Astrocyte (in vitro differentiated cells and primary cell): ENCODE data around the gene DENND1B. TPM values are rescaled to one million over a fixed set of nuclear protein-coding genes. Genes with fewer than 3 reads are reported as not detected.

Experiments
- DNase-seq: peaks from one replicate; pipeline ENCODE4 v3.0.0-alpha.2; 2010; ENCODE audit warnings: low read depth
- FAIRE-seq: peaks from 2 replicates; lab custom pipeline; 2011; peaks lifted over from hg19 to GRCh38; lab: Jason Lieb, UNC
- H2AFZ ChIP-seq: 2 replicates; pipeline ENCODE4 v1.6.0; 2012; ENCODE audit warnings: low read depth, low read length, inconsistent platforms
- H3K27ac ChIP-seq: 2 replicates; pipeline ENCODE4 v1.5.1; 2011; ENCODE audit warnings: low read depth, low read length, inconsistent platforms
- H3K27me3 ChIP-seq: 2 replicates; pipeline ENCODE4 v1.6.0; 2011; ENCODE audit warnings: low read length, inconsistent platforms; ENCODE audit not compliant: insufficient read depth
- H3K36me3 ChIP-seq: 2 replicates; pipeline ENCODE4 v1.5.1; 2011; ENCODE audit warnings: low read length, inconsistent platforms; ENCODE audit not compliant: insufficient read depth
- H3K4me1 ChIP-seq: 2 replicates; pipeline ENCODE4 v1.5.1; 2011; ENCODE audit warnings: low read length, inconsistent platforms; ENCODE audit not compliant: insufficient read depth
- H3K4me2 ChIP-seq: 2 replicates; pipeline ENCODE4 v1.6.0; 2012; ENCODE audit warnings: low read length, inconsistent platforms
- H3K4me3 ChIP-seq: 2 replicates; pipeline ENCODE4 v1.5.1; 2011; ENCODE audit warnings: low read depth, mild to moderate bottlenecking, low read length, inconsistent platforms; ENCODE audit not compliant: insufficient read depth
- H3K79me2 ChIP-seq: 2 replicates; pipeline ENCODE4 v1.6.0; 2012; ENCODE audit warnings: mild to moderate bottlenecking, low read length, inconsistent platforms; ENCODE audit not compliant: insufficient read depth
- H3K9ac ChIP-seq: 2 replicates; pipeline ENCODE4 v1.6.0; 2012; ENCODE audit warnings: mild to moderate bottlenecking, low read length, inconsistent platforms
- H3K9me3 ChIP-seq: 2 replicates; pipeline ENCODE4 v1.5.1; 2012; ENCODE audit warnings: low read depth, mild to moderate bottlenecking, low read length, inconsistent platforms; ENCODE audit not compliant: insufficient read depth
- H4K20me1 ChIP-seq: 2 replicates; pipeline ENCODE4 v1.6.0; 2012; ENCODE audit warnings: low read length, inconsistent platforms; ENCODE audit not compliant: insufficient read depth
- H3K27ac Mint-ChIP-seq: one replicate; pipeline ENCODE4 v1.8.0; 2021; ENCODE audit warnings: mild to moderate bottlenecking, mixed read lengths; ENCODE audit not compliant: unreplicated experiment
- H3K27me3 Mint-ChIP-seq: one replicate; pipeline ENCODE4 v1.8.0; 2021; ENCODE audit warnings: low read depth, mixed read lengths; ENCODE audit not compliant: unreplicated experiment
- H3K36me3 Mint-ChIP-seq: one replicate; pipeline ENCODE4 v1.8.0; 2021; ENCODE audit warnings: low read depth, mixed read lengths; ENCODE audit not compliant: unreplicated experiment
- H3K4me1 Mint-ChIP-seq: one replicate; pipeline ENCODE4 v1.8.0; 2021; ENCODE audit warnings: low read depth, mixed read lengths; ENCODE audit not compliant: unreplicated experiment
- H3K4me3 Mint-ChIP-seq: one replicate; pipeline ENCODE4 v1.8.0; 2021; ENCODE audit warnings: mild to moderate bottlenecking, moderate library complexity, mixed read lengths; ENCODE audit not compliant: unreplicated experiment
- H3K9me3 Mint-ChIP-seq: one replicate; pipeline ENCODE4 v1.8.0; 2021; ENCODE audit warnings: mild to moderate bottlenecking, mixed read lengths; ENCODE audit not compliant: unreplicated experiment
- EZH2 ChIP-seq: IDR thresholded peaks from 2 replicates; pipeline ENCODE4 v1.6.1; 2012; ENCODE audit warnings: mild to moderate bottlenecking, low read length, inconsistent platforms; ENCODE audit not compliant: insufficient read depth
- total RNA-seq: library from RNA; stranded (reverse); gene quantifications from 2 replicates; pipeline ENCODE4 v1.2.1, GENCODE V29; 2021
- TF ChIP-seq, protein P1 (sequence below): IDR thresholded peaks from 2 replicates; pipeline ENCODE4 v1.5.1; 2011; ENCODE audit warnings: low read depth, mild to moderate bottlenecking, inconsistent platforms, low read length, moderate library complexity; ENCODE audit not compliant: insufficient read depth

Gene DENND1B
- total RNA-seq, 1 donor from 2014 or later = 9.6 TPM

DNA sequence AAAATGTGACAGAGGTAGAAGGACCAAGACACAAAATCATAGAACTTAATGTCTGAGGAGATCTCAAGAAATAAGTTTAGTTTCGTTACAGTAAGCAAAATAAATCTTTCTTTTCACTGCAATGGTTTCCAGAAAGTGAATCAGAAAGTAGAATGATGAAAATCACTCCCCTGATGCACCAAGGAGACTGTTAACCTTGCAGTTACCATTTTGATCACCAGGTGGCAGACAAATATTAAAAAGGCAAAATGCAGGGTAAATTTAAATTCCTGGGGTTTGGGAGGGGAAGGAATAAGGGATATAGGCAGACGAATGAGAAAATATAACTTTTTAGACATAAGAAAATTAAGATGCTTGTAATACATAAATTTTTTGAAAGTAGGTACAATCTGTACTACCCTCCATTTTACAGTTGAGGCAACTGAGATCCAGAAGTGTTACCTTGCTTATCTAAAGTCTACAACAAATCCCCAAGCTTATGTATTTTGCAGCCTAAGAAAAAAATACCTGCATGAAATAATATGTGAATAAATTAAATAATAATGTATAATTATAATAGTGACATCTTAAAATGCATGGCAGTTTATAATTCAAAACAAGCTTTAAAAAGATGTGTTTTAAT lies 254.1 kb downstream of the DENND1B start:
- Histone ChIP-seq H3K27me3 (no peaks in the 10 kb centered on the region), H3K4me2 (no peak overlapping the region), H4K20me1 (no peaks in the 10 kb centered on the region), H3K27ac (no peak overlapping the region), H3K79me2 (no peaks in the 10 kb centered on the region), H3K9me3 (no peaks in the 10 kb centered on the region), H3K4me1 (no peaks in the 10 kb centered on the region), H2AFZ (no peak overlapping the region), H3K4me3 (no peak overlapping the region), H3K36me3 (no peaks in the 10 kb centered on the region), H3K9ac (no peak overlapping the region)
- no peaks in the 10 kb centered on the region for H3K27me3 Mint-ChIP-seq
- no peaks in the 10 kb centered on the region for H3K4me1 Mint-ChIP-seq
- no peaks in the 10 kb centered on the region for H3K36me3 Mint-ChIP-seq
- TF ChIP-seq, protein P1, sequence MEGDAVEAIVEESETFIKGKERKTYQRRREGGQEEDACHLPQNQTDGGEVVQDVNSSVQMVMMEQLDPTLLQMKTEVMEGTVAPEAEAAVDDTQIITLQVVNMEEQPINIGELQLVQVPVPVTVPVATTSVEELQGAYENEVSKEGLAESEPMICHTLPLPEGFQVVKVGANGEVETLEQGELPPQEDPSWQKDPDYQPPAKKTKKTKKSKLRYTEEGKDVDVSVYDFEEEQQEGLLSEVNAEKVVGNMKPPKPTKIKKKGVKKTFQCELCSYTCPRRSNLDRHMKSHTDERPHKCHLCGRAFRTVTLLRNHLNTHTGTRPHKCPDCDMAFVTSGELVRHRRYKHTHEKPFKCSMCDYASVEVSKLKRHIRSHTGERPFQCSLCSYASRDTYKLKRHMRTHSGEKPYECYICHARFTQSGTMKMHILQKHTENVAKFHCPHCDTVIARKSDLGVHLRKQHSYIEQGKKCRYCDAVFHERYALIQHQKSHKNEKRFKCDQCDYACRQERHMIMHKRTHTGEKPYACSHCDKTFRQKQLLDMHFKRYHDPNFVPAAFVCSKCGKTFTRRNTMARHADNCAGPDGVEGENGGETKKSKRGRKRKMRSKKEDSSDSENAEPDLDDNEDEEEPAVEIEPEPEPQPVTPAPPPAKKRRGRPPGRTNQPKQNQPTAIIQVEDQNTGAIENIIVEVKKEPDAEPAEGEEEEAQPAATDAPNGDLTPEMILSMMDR = peak; percentile 76
- TF ChIP-seq EZH2 = no peak
- H3K4me3 Mint-ChIP-seq = no peak overlapping the region
- no peak overlapping the region for H3K27ac Mint-ChIP-seq
- no peaks in the 10 kb centered on the region for H3K9me3 Mint-ChIP-seq
- no peak for FAIRE-seq
- peak; percentile 6 for DNase-seq

DNA sequence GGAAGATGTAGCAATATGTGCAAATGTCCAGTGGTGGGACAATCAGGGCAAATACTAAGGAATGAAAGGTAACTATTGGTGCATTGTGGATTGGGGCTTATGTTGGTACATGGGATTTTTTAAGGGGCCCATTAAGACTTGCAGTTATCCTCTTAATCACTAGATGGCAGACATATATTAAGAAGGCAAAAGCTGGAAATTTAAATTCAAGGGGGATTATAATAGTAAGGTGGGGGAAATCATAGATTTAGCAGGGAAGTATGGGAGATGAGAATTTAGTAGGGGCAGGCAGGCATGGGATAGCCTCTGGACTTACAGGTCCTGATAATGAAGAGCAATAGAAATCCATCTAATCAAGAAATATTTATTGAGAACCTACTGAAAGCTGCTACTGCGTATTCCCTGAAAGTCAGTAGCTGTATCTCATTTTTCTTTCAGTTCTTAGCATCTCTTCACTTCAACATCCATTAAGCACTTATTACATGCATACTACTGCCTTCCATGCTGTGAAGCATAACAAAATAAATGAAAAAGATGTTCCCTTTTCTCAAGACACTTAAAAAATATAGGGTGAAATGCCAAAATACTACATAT lies 255.4 kb downstream of the DENND1B start:
- no peaks in the 10 kb centered on the region for H3K9me3 Mint-ChIP-seq
- Histone ChIP-seq H2AFZ (no peak overlapping the region), H3K79me2 (no peaks in the 10 kb centered on the region), H3K27ac (no peak overlapping the region), H3K4me3 (no peak overlapping the region), H3K27me3 (no peaks in the 10 kb centered on the region), H4K20me1 (no peaks in the 10 kb centered on the region), H3K9me3 (no peaks in the 10 kb centered on the region), H3K4me2 (no peak overlapping the region), H3K4me1 (no peaks in the 10 kb centered on the region), H3K9ac (no peak overlapping the region), H3K36me3 (no peaks in the 10 kb centered on the region)
- no peak for TF ChIP-seq EZH2
- TF ChIP-seq, protein P1 = peak; percentile 42
- no peak overlapping the region for H3K27ac Mint-ChIP-seq
- FAIRE-seq (no peak), DNase-seq (peak; percentile 5)
- H3K4me1 Mint-ChIP-seq = no peaks in the 10 kb centered on the region
- no peaks in the 10 kb centered on the region for H3K27me3 Mint-ChIP-seq
- H3K4me3 Mint-ChIP-seq = no peak overlapping the region
- no peaks in the 10 kb centered on the region for H3K36me3 Mint-ChIP-seq

DNA sequence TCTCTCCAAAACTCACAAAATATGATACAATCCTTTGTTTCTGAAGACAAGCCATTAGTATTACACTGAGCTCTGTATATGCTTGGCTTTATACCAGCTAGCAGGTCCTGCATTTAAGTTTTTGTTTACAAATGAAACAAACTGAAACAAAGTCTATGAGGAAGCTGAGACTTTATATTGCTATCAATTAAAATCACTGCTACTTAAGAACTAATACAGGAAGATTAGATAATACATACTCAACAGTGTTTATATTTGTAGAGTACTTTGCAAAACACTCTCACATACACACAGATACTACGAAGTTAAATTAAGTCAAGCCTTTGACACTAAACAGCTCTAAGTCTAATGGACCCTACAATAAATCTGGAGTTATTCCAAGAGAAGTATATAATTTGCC lies 259.9 kb downstream of the DENND1B start:
- H3K36me3 ChIP-seq = no peaks in the 10 kb centered on the region
- Mint-ChIP-seq H3K4me1 (no peaks in the 10 kb centered on the region), H3K27ac (no peak overlapping the region), H3K9me3 (no peaks in the 10 kb centered on the region), H3K4me3 (no peak overlapping the region), H3K27me3 (no peaks in the 10 kb centered on the region), H3K36me3 (no peaks in the 10 kb centered on the region)
- H3K9ac ChIP-seq = no peak overlapping the region
- H3K4me3 ChIP-seq = no peak overlapping the region
- no peak overlapping the region for H3K4me2 ChIP-seq
- no peak for DNase-seq
- H3K79me2 ChIP-seq = no peaks in the 10 kb centered on the region
- no peaks in the 10 kb centered on the region for H3K9me3 ChIP-seq
- no peak for TF ChIP-seq EZH2
- TF ChIP-seq, protein P1 = no peak
- no peak overlapping the region for H3K27ac ChIP-seq
- no peaks in the 10 kb centered on the region for H3K27me3 ChIP-seq
- no peak overlapping the region for H2AFZ ChIP-seq
- no peaks in the 10 kb centered on the region for H3K4me1 ChIP-seq
- H4K20me1 ChIP-seq = no peaks in the 10 kb centered on the region
- FAIRE-seq = no peak
